Spleen (tissue), 7 donors: Measurements from ENCODE around the gene RPP25L.

ENCODE experiments used
- POLR2A ChIP-seq, 3 donors: fragments of 450-650 bp; IDR thresholded peaks; one replicate each; pipeline ENCODE4 v1.5.1; 2017; ENCODE audit warnings: antibody characterized with exemption in 3 of 3, mild to moderate bottlenecking in 1 of 3
- TF ChIP-seq, protein P1 (sequence below), 11 experiments: fragments of 200-600 bp in 7 of 11; fragments of 450-650 bp in 4 of 11; sonication (generic) in 4 of 11; IDR thresholded peaks in 8 of 11; conservative IDR thresholded peaks in 3 of 11; 1 replicate in 7 of 11; 2 replicates in 4 of 11; pipeline versions ENCODE4 v1.4.0 to v1.8.0; 2016 to 2021; ENCODE audit warnings: antibody characterized with exemption in 11 of 11, inconsistent platforms in 4 of 11, mild to moderate bottlenecking in 1 of 11
- donor health status: DM: no; HTN: no; CAD: no; lungs with moderate emphysema.
- donor health status: DM: no; HTN: no; CAD: no.
- donor health status: DM: no; HTN: no; CAD: no.

DNA sequence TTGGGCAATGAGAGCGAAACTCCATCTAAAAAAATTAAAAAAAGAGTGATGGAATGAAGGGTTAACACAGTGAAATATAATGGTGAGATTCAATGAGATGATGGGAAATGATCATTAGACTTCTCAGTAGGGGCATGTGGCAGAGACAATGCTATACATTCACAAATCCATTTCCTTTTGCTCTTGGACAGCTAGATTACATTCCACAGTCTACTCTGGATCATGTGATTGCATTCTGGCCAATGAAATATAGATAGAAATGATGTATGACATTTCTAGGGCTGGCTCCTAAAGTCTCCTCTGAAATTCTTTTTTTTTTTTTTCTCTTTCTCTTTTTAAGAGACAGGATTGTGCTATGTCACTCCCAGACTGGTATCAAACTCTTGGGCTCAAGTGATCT is 30.8 kb upstream of the RPP25L start:
- TF ChIP-seq POLR2A (IDR thresholded peaks at IDR 0.05): no peak
- TF ChIP-seq, protein P1, sequence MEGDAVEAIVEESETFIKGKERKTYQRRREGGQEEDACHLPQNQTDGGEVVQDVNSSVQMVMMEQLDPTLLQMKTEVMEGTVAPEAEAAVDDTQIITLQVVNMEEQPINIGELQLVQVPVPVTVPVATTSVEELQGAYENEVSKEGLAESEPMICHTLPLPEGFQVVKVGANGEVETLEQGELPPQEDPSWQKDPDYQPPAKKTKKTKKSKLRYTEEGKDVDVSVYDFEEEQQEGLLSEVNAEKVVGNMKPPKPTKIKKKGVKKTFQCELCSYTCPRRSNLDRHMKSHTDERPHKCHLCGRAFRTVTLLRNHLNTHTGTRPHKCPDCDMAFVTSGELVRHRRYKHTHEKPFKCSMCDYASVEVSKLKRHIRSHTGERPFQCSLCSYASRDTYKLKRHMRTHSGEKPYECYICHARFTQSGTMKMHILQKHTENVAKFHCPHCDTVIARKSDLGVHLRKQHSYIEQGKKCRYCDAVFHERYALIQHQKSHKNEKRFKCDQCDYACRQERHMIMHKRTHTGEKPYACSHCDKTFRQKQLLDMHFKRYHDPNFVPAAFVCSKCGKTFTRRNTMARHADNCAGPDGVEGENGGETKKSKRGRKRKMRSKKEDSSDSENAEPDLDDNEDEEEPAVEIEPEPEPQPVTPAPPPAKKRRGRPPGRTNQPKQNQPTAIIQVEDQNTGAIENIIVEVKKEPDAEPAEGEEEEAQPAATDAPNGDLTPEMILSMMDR (IDR thresholded peaks at IDR 0.05 in 8 of 11, conservative IDR thresholded peaks at IDR 0.05 in 3 of 11): no peak
